OCI-LY3 (cell line): ENCODE results near the gene HOOK2.

Source experiments
- H2AFZ ChIP-seq: fragments of 200-600, 300-600 bp; shearing (Covaris generic); 2 replicates; pipeline ENCODE4 v1.6.0; 2014; ENCODE audit warnings: antibody characterized with exemption, low read depth, low read length
- H3K27ac ChIP-seq: fragments of 200-600, 300-600 bp; sonication (generic); 2 replicates; pipeline ENCODE4 v1.5.1; 2014; ENCODE audit warnings: mild to moderate bottlenecking, low read length, moderate library complexity, mixed read lengths
- H3K27me3 ChIP-seq: fragments of 200-600, 300-600 bp; sonication (generic); 2 replicates; pipeline ENCODE4 v1.6.1; 2014; ENCODE audit warnings: low read depth, low read length, mixed read lengths
- H3K36me3 ChIP-seq: fragments of 200-600, 300-600 bp; sonication (generic); replicated peaks from 2 replicates; pipeline ENCODE3; 2014; ENCODE audit warnings: low read depth, low read length, mixed read lengths
- H3K4me1 ChIP-seq: fragments of 300-600, 200-600 bp; sonication (generic); 2 replicates; pipeline ENCODE4 v1.6.1; 2014; ENCODE audit warnings: low read length, mixed read lengths
- H3K4me2 ChIP-seq: fragments of 200-600, 300-600 bp; sonication (generic); 2 replicates; pipeline ENCODE4 v1.6.1; 2014; ENCODE audit warnings: low read length, mixed read lengths
- H3K4me3 ChIP-seq: fragments of 300-600, 200-600 bp; sonication (generic); 2 replicates; pipeline ENCODE4 v1.5.1; 2014; ENCODE audit warnings: antibody characterized with exemption, mild to moderate bottlenecking, low read length, moderate library complexity
- H3K79me2 ChIP-seq: fragments of 300-600, 200-600 bp; shearing (Covaris generic); 2 replicates; pipeline ENCODE4 v1.6.1; 2014; ENCODE audit warnings: mild to moderate bottlenecking, low read length, mixed read lengths
- H3K9ac ChIP-seq: fragments of 300-600, 200-600 bp; shearing (Covaris generic); 2 replicates; pipeline ENCODE4 v1.6.0; 2014; ENCODE audit warnings: mild to moderate bottlenecking, low read length, moderate library complexity
- H3K9me3 ChIP-seq: fragments of 200-600, 300-600 bp; shearing (Covaris generic); 2 replicates; pipeline ENCODE4 v1.6.1; 2014; ENCODE audit warnings: low read length, mixed read lengths; ENCODE audit not compliant: insufficient read depth
- H4K20me1 ChIP-seq: fragments of 200-600, 300-600 bp; sonication (generic); 2 replicates; pipeline ENCODE4 v1.6.1; 2016; ENCODE audit warnings: low read length, mixed read lengths; ENCODE audit not compliant: insufficient read depth
- EZH2phosphoT487 ChIP-seq: fragments of 200-600 bp; shearing (Covaris generic); IDR thresholded peaks from 2 replicates; pipeline ENCODE4 v1.6.1; 2018; ENCODE audit warnings: antibody characterized with exemption, mixed run types, low read depth
- TF ChIP-seq, protein P1 (sequence below): fragments of 200-600, 300-600 bp; sonication (generic); IDR thresholded peaks from 2 replicates; pipeline ENCODE4 v1.5.1; 2014; ENCODE audit warnings: antibody characterized with exemption, low read length, low read depth

HOOK2 gene

GRCh38 chr19:12737835-12738351 is 37.5 kb downstream of the HOOK2 start:
- Histone ChIP-seq H3K36me3 (peaks cover 9% of the 10 kb centered on the region), H3K9me3 (no peaks in the 10 kb centered on the region), H3K27ac (no peak overlapping the region), H3K27me3 (no peaks in the 10 kb centered on the region), H3K9ac (peak overlapping the region; percentile 64), H3K4me1 (peaks cover 26% of the 10 kb centered on the region), H3K79me2 (peaks cover 38% of the 10 kb centered on the region), H3K4me3 (peak overlapping the region; percentile 85), H3K4me2 (peak overlapping the region; percentile 92), H2AFZ (no peak overlapping the region), H4K20me1 (peaks cover 11% of the 10 kb centered on the region)
- TF ChIP-seq, protein P1, sequence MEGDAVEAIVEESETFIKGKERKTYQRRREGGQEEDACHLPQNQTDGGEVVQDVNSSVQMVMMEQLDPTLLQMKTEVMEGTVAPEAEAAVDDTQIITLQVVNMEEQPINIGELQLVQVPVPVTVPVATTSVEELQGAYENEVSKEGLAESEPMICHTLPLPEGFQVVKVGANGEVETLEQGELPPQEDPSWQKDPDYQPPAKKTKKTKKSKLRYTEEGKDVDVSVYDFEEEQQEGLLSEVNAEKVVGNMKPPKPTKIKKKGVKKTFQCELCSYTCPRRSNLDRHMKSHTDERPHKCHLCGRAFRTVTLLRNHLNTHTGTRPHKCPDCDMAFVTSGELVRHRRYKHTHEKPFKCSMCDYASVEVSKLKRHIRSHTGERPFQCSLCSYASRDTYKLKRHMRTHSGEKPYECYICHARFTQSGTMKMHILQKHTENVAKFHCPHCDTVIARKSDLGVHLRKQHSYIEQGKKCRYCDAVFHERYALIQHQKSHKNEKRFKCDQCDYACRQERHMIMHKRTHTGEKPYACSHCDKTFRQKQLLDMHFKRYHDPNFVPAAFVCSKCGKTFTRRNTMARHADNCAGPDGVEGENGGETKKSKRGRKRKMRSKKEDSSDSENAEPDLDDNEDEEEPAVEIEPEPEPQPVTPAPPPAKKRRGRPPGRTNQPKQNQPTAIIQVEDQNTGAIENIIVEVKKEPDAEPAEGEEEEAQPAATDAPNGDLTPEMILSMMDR = no peak
- TF ChIP-seq EZH2phosphoT487 = no peak

- peaks cover 31% of the 10 kb centered on the region for H3K4me1 ChIP-seq
- H3K9ac ChIP-seq = peak within 1 kb of the TSS; percentile 64
- H2AFZ ChIP-seq = peak within 1 kb of the TSS; percentile 81
- H3K79me2 ChIP-seq = peaks cover 45% of the 10 kb centered on the region
- peak within 1 kb of the TSS; percentile 61 for H3K27ac ChIP-seq
- peaks cover 11% of the 10 kb centered on the region for H3K36me3 ChIP-seq
- H3K9me3 ChIP-seq = no peaks in the 10 kb centered on the region
- H3K27me3 ChIP-seq = no peaks in the 10 kb centered on the region
- H3K4me2 ChIP-seq = peak within 1 kb of the TSS; percentile 92
- peaks cover 16% of the 10 kb centered on the region for H4K20me1 ChIP-seq
- H3K4me3 ChIP-seq = peak within 1 kb of the TSS; percentile 85
- no peak for TF ChIP-seq EZH2phosphoT487
- TF ChIP-seq, protein P1 = no peak
Measured at GRCh38 chr19:12736995-12737834, 38.1 kb downstream of the HOOK2 start, which contains the start of gene GET3. Gene GET3, plus strand, starts transcription at chr19:12737497. Its CDS starts 9 bp downstream, at chr19:12737506.

DNA sequence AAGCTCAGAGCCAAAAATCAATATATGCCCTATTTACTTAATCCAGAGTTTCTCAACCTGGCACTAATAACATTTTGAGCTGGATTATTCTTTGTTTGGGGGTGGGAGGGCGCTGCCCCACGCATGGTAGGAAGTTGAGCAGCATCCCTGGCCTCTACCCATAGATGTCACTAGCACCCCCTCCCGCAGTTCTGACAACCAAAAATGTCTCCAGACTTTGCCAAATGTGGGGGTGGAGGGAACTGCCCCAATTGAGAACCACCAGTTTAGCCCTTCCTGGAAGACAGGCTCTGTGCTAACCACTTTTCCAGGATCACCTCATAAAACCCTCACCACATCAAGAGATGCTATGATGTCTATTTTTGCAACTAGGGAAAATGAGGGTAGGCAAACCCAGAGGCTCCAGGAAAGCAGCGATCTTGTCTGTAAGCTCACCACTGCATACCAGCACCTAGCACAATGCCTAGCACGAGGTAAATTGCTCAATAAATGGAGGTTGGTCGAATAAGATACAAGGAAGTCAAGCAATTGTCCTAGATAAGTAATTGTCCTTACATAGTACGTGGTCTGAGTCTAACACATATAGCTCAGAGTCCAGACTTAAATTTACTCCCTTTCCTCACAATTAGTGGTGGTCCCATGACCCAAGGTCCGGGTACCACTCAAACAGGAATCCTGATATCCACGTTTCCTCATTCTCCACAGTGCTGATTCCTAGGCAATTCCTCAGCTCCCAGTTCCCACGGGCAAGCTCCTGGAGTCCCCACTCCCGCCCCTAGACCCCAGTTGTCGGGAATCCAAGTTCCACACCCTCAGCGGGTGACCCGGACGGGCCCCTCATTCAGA is 41.8 kb downstream of the HOOK2 start:
- H3K4me2 ChIP-seq = peak overlapping the region; percentile 91
- peaks cover 33% of the 10 kb centered on the region for H3K36me3 ChIP-seq
- peaks cover 33% of the 10 kb centered on the region for H3K4me1 ChIP-seq
- H3K79me2 ChIP-seq = peaks cover 74% of the 10 kb centered on the region
- H3K9ac ChIP-seq = peak overlapping the region; percentile 95
- H3K27ac ChIP-seq = peak overlapping the region; percentile 73
- H3K27me3 ChIP-seq = no peaks in the 10 kb centered on the region
- no peak for TF ChIP-seq EZH2phosphoT487
- TF ChIP-seq, protein P1 = peak; percentile 68
- no peak overlapping the region for H2AFZ ChIP-seq
- H3K9me3 ChIP-seq = no peaks in the 10 kb centered on the region
- H4K20me1 ChIP-seq = peaks cover 37% of the 10 kb centered on the region
- peak overlapping the region; percentile 87 for H3K4me3 ChIP-seq

DNA sequence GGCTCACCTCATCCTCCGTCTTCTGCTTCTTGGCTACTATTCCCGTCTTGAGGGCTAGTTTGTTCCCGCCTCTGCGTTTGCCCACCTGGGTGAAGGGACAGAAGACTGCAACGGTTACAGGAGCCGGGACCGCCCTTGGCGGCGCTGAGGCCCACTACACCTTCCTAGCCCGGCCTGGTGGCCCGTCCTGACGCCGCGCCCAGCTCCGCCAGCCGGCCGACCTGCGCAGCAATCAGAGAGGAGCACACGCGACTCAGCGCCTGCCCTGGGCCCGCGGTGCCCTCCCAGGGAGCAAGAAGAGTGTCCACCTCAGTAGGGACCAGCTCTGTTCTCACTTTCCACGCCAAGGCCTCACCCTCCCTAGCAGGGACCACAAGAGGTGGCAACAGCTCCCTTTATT is 44.0 kb downstream of the HOOK2 start:
- Histone ChIP-seq H3K4me3 (no peak overlapping the region), H3K79me2 (peaks cover 62% of the 10 kb centered on the region), H2AFZ (no peak overlapping the region), H3K27ac (no peak overlapping the region), H3K4me1 (peaks cover 22% of the 10 kb centered on the region), H3K9ac (no peak overlapping the region), H4K20me1 (peaks cover 37% of the 10 kb centered on the region), H3K27me3 (no peaks in the 10 kb centered on the region), H3K4me2 (no peak overlapping the region), H3K9me3 (no peaks in the 10 kb centered on the region), H3K36me3 (peaks cover 42% of the 10 kb centered on the region)
- no peak for TF ChIP-seq EZH2phosphoT487
- TF ChIP-seq, protein P1 = no peak
